HEK293 (cell line): ENCODE data around the gene MIS18A.

Experiments
- CTCF ChIA-PET: fragments of 350-600 bp; formaldehyde crosslinking; extraction: SDS; loops from one replicate; lab custom pipeline; 2021; ENCODE audit warnings: antibody characterized with exemption; lab: Yijun Ruan, JAX
- POLR2A ChIA-PET: fragments of 300-600 bp; formaldehyde crosslinking; extraction: SDS; loops from one replicate; lab custom pipeline; 2020; ENCODE audit warnings: antibody characterized with exemption, inconsistent platforms; lab: Yijun Ruan, JAX
- H3K27ac ChIP-seq: fragments of 200-500 bp; sonication (Bioruptor generic); 2 replicates; pipeline ENCODE4 v1.5.1; 2014; ENCODE audit warnings: low read depth, low read length, control low read depth, inconsistent platforms; ENCODE audit errors: extremely low read depth
- H3K36me3 ChIP-seq, 2 experiments: fragments of 200-500 bp in 1 of 2; sonication (Bioruptor generic) in 1 of 2; 1 replicate in 1 of 2; 2 replicates in 1 of 2; pipeline ENCODE4 v1.5.1; 2014 to 2017; ENCODE audit warnings: inconsistent platforms in 2 of 2, low read length in 2 of 2; ENCODE audit not compliant: control insufficient read depth in 2 of 2, insufficient read depth in 1 of 2
- H3K4me1 ChIP-seq: fragments of 200-500 bp; sonication (Bioruptor generic); 2 replicates; pipeline ENCODE4 v1.5.1; 2014; ENCODE audit warnings: mild to moderate bottlenecking, low read length, inconsistent platforms; ENCODE audit not compliant: control insufficient read depth, insufficient read depth
- H3K4me3 ChIP-seq: 2 replicates; pipeline ENCODE4 v1.5.1; 2011; ENCODE audit warnings: low read depth, mild to moderate bottlenecking, control low read depth, low read length, moderate library complexity
- H3K9me3 ChIP-seq: fragments of 200-500 bp; sonication (Bioruptor generic); 2 replicates; pipeline ENCODE4 v1.5.1; 2014; ENCODE audit warnings: low read depth, low read length, inconsistent platforms; ENCODE audit not compliant: control insufficient read depth, insufficient read depth
- GLI2 ChIP-seq: fragments of 450-650 bp; formaldehyde crosslinking; IDR thresholded peaks from 2 replicates; pipeline ENCODE4; 2017; ENCODE audit warnings: missing biosample characterization, missing genetic modification characterization, low read depth, borderline replicate concordance
- GLIS2 ChIP-seq: fragments of 450-650 bp; formaldehyde crosslinking; IDR thresholded peaks from 2 replicates; pipeline ENCODE4 v1.5.1; 2016; ENCODE audit warnings: missing biosample characterization, missing genetic modification characterization
- KLF10 ChIP-seq: fragments of 450-650 bp; IDR thresholded peaks from 2 replicates; pipeline ENCODE4 v1.5.1; 2018; ENCODE audit warnings: missing biosample characterization, mild to moderate bottlenecking, missing genetic modification characterization
- SP7 ChIP-seq: fragments of 450-650 bp; formaldehyde crosslinking; IDR thresholded peaks from 2 replicates; pipeline ENCODE4 v1.5.1; 2016; ENCODE audit warnings: missing biosample characterization, missing genetic modification characterization
- ZBTB20 ChIP-seq: fragments of 450-650 bp; formaldehyde crosslinking; IDR thresholded peaks from 2 replicates; pipeline ENCODE4 v1.5.1; 2016; ENCODE audit warnings: missing biosample characterization, missing genetic modification characterization
- ZFHX2 ChIP-seq: fragments of 450-650 bp; formaldehyde crosslinking; conservative IDR thresholded peaks from 2 replicates; pipeline ENCODE4 v1.5.1; 2016; ENCODE audit warnings: missing biosample characterization, missing genetic modification characterization
- ZNF175 ChIP-seq: fragments of 450-650 bp; formaldehyde crosslinking; IDR thresholded peaks from 2 replicates; pipeline ENCODE4 v1.5.1; 2016; ENCODE audit warnings: missing biosample characterization, missing genetic modification characterization
- ZNF26 ChIP-seq: fragments of 450-650 bp; formaldehyde crosslinking; IDR thresholded peaks from 2 replicates; pipeline ENCODE4 v1.5.1; 2016; ENCODE audit warnings: missing biosample characterization, missing genetic modification characterization
- ZNF280C ChIP-seq: fragments of 450-650 bp; formaldehyde crosslinking; IDR thresholded peaks from 2 replicates; pipeline ENCODE4 v1.5.1; 2016; ENCODE audit warnings: missing biosample characterization, missing genetic modification characterization
- ZNF514 ChIP-seq: fragments of 450-650 bp; formaldehyde crosslinking; IDR thresholded peaks from 2 replicates; pipeline ENCODE4 v1.5.1; 2016; ENCODE audit warnings: missing biosample characterization, missing genetic modification characterization
- ZNF561 ChIP-seq: fragments of 450-650 bp; IDR thresholded peaks from 2 replicates; pipeline ENCODE4 v1.5.1; 2018; ENCODE audit warnings: missing biosample characterization, missing genetic modification characterization, borderline replicate concordance
- ZNF600 ChIP-seq: fragments of 450-650 bp; formaldehyde crosslinking; IDR thresholded peaks from 2 replicates; pipeline ENCODE4 v1.5.1; 2016; ENCODE audit warnings: missing biosample characterization, missing genetic modification characterization
- ZNF747 ChIP-seq: fragments of 450-650 bp; formaldehyde crosslinking; IDR thresholded peaks from 2 replicates; pipeline ENCODE4 v1.5.1; 2016; ENCODE audit warnings: missing biosample characterization, missing genetic modification characterization
- ZNF791 ChIP-seq: fragments of 450-650 bp; formaldehyde crosslinking; IDR thresholded peaks from 2 replicates; pipeline ENCODE4 v1.5.1; 2016; ENCODE audit warnings: missing biosample characterization, missing genetic modification characterization
- ZNF837 ChIP-seq: fragments of 450-650 bp; formaldehyde crosslinking; IDR thresholded peaks from 2 replicates; pipeline ENCODE4 v1.5.1; 2016; ENCODE audit warnings: missing biosample characterization, missing genetic modification characterization

Gene MIS18A

GRCh38 chr21:32320059-32320458 is 41.2 kb upstream of the MIS18A start:
- POLR2A ChIA-PET, result interaction anchor here (0.6 kb wide), 1 partner anchor 16 kb away, joined by 6 read pairs; no protein-coding TSS in a partner anchor
- H3K27ac ChIP-seq, result no peak overlapping the region
- H3K4me1 ChIP-seq, result no peaks in the 10 kb centered on the region
- no peak for TF ChIP-seq ZNF747 (tag by site-specific recombination)
- CTCF ChIA-PET, result no interaction called here
- no peak overlapping the region for H3K4me3 ChIP-seq
- H3K9me3 ChIP-seq, result no peaks in the 10 kb centered on the region
- peaks cover 19 to 98% of the 10 kb centered on the region in 2 experiments for H3K36me3 ChIP-seq

DNA sequence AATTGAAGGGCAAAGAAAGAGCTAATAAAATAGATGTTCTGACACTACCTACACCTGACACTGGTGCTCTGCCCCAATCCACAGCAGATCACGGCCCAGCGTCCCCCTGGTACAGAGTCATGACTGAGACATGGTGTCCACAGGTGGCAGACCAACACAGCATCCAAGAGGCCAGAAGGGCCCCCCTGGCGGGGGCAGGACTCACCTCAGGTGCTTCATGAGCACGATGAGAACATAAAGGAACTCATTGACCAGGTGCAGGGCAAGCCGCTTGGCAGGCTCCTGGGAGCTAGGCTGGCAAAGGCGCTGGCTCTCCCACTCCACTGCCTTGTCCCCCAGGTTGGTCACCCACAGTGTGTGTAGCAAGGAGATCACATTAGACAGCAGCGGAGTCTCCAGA is 40.2 kb upstream of the MIS18A start:
- H3K4me3 ChIP-seq, result no peak overlapping the region
- H3K36me3 ChIP-seq, result peaks cover 14 to 96% of the 10 kb centered on the region in 2 experiments
- CTCF ChIA-PET, result interaction anchor here (0.8 kb wide), 1 partner anchor 454 kb away, joined by 3 read pairs; no protein-coding TSS in a partner anchor
- POLR2A ChIA-PET, result no interaction called here
- no peak overlapping the region for H3K27ac ChIP-seq
- no peak for TF ChIP-seq ZNF514 (tag by site-specific recombination)
- TF ChIP-seq ZNF175 (tag by site-specific recombination), result no peak
- TF ChIP-seq GLIS2 (tag by site-specific recombination), result no peak
- no peak for TF ChIP-seq ZNF791 (tag by site-specific recombination)
- TF ChIP-seq ZBTB20, result no peak
- TF ChIP-seq ZNF561, result no peak
- TF ChIP-seq ZNF280C, result no peak
- no peak for TF ChIP-seq ZNF837 (tag by site-specific recombination)
- TF ChIP-seq KLF10 (tag by site-specific recombination), result no peak
- TF ChIP-seq ZNF600 (tag by site-specific recombination), result no peak
- no peak for TF ChIP-seq ZNF747 (tag by site-specific recombination)
- no peak for TF ChIP-seq GLI2 (tag by site-specific recombination)
- no peak for TF ChIP-seq ZFHX2
- TF ChIP-seq, all 188 proteins: peak for 0
- Histone ChIP-seq H3K9me3 (no peaks in the 10 kb centered on the region), H3K4me1 (no peaks in the 10 kb centered on the region)

- no peak overlapping the region for H3K27ac ChIP-seq
- no peaks in the 10 kb centered on the region for H3K4me1 ChIP-seq
- peaks cover 9 to 91% of the 10 kb centered on the region in 2 experiments for H3K36me3 ChIP-seq
- TF ChIP-seq ZNF26 (no peak), SP7 (tag by site-specific recombination) (no peak)
- TF ChIP-seq, all 188 proteins: peak for 0
- POLR2A ChIA-PET, result interaction anchor here (0.5 kb wide), 1 partner anchor 54 kb away, joined by 3 read pairs; no protein-coding TSS in a partner anchor
- no peak overlapping the region for H3K4me3 ChIP-seq
- CTCF ChIA-PET, result no interaction called here
- H3K9me3 ChIP-seq, result no peaks in the 10 kb centered on the region
Measured at GRCh38 chr21:32317726-32318125, 38.9 kb upstream of the MIS18A start.
